Right lobe of liver (tissue), 4 donors: ENCODE data around the gene TMEM131.

Experiments used
- CTCF ChIP-seq, 4 donors: fragments of 200-600 bp in 3 of 4; fragments of 450-650 bp in 1 of 4; IDR thresholded peaks; one replicate each; pipeline versions ENCODE4 v1.5.1 to v1.8.0; 2016 to 2022; ENCODE audit warnings: antibody characterized with exemption in 4 of 4, mild to moderate bottlenecking in 2 of 4
- POLR2A ChIP-seq: fragments of 450-650 bp; IDR thresholded peaks from one replicate; pipeline ENCODE4 v1.6.1; 2017; ENCODE audit warnings: antibody characterized with exemption, mild to moderate bottlenecking
- donor health status: DM: no; HTN: no; CAD: no.
- donor health status: DM: no; HTN: no; CAD: no.
- donor health status: DM: no; HTN: yes; CAD: no.

DNA sequence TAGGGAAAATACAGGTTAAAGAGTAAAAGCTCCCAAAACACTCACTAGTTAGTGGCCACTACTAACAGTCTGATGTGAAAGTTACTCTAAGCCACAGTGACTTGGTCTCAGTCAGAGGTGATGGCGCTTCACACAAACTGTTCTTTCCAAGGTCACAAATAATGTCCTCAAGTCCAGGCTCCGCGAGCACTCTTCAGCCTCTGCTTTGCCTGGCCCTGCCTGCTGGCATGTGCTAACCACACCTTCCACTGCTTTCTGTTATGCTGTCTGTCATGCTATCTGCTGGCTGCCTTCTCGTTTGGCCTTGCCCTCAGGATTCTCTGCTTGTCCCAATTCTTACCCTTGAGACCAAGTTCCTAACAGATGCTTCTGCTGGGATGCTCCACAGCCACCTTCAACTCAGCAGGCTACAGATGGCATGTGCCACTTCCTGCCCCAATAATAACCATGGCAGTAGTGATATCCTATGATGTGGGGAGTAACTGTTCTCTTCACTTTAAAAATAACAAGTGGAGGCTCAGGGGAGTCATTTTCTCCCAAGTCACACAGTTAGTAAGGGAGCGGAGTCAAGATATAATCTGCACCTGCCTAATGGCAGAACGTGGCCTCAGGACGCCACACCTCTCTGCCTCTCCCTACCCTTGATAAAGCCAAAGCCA, 206.6 kb downstream of the TMEM131 start:
- TF ChIP-seq CTCF (IDR thresholded peaks at IDR 0.05) (no peak), POLR2A (no peak)
